Spleen (tissue), 7 donors: ENCODE results near the gene LILRA2.

ENCODE experiments used
- CTCF ChIP-seq, 11 experiments: fragments of 200-600 bp in 7 of 11; fragments of 450-650 bp in 4 of 11; sonication (generic) in 4 of 11; IDR thresholded peaks in 8 of 11; conservative IDR thresholded peaks in 3 of 11; 1 replicate in 7 of 11; 2 replicates in 4 of 11; pipeline versions ENCODE4 v1.4.0 to v1.8.0; 2016 to 2021; ENCODE audit warnings: antibody characterized with exemption in 11 of 11, inconsistent platforms in 4 of 11, mild to moderate bottlenecking in 1 of 11
- POLR2A ChIP-seq, 3 donors: fragments of 450-650 bp; IDR thresholded peaks; one replicate each; pipeline ENCODE4 v1.5.1; 2017; ENCODE audit warnings: antibody characterized with exemption in 3 of 3, mild to moderate bottlenecking in 1 of 3
- POLR2AphosphoS5 ChIP-seq, 3 donors: sonication (generic); formaldehyde crosslinking; IDR thresholded peaks; one replicate each; pipeline ENCODE4 v1.5.1; 2017; ENCODE audit warnings: antibody characterized with exemption in 3 of 3
- donor health status: DM: no; HTN: no; CAD: no; lungs with moderate emphysema.
- donor health status: DM: no; HTN: no; CAD: no.
- donor health status: DM: no; HTN: no; CAD: no.

- TF ChIP-seq CTCF (IDR thresholded peaks at IDR 0.05 in 8 of 11, conservative IDR thresholded peaks at IDR 0.05 in 3 of 11) = no peak
- TF ChIP-seq POLR2A (IDR thresholded peaks at IDR 0.05) = no peak
- no peak for TF ChIP-seq POLR2AphosphoS5 (IDR thresholded peaks at IDR 0.05)
Observed at GRCh38 chr19:54574527-54575056, 1.0 kb downstream of the LILRA2 start.
